Stimulated activated CD4-positive, alpha-beta T cell treated with anti-CD3 and anti-CD28 coated beads, Interleukin-1b, Interleukin-23, amount 100 ng/mL, for 1 hour (primary cell): ENCODE measurements around the gene FASTKD3.

ENCODE experiments used
- DNase-seq, 2 donors: peaks; one replicate each; pipeline ENCODE4 v3.0.0-alpha.2; 2020; ENCODE audit warnings: low read depth in 2 of 2

FASTKD3 gene

DNA sequence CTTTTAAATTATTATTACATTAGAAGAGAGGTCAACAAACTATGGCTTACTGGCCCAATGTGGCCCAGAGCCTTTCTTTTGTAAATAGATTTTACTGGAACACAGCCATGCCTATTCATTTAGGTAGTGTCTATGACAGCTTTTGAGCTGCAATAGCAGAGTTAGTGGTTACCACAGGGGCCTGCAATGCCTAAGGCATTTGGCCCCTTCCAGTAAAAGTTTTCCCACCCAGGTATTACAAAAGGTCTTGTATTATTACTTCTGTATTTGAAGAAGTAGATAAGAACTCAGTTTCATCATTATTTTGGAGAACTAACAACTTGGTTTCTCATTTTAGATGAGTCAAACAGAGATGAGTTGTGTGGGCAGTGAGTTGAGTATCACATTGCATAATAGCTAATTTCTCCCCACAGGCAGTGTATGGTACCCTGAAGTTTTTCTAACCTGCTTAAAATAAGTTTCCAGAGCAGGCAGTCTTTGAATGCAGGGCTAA, 9.6 kb upstream of the FASTKD3 start:
- no peak for DNase-seq

DNA sequence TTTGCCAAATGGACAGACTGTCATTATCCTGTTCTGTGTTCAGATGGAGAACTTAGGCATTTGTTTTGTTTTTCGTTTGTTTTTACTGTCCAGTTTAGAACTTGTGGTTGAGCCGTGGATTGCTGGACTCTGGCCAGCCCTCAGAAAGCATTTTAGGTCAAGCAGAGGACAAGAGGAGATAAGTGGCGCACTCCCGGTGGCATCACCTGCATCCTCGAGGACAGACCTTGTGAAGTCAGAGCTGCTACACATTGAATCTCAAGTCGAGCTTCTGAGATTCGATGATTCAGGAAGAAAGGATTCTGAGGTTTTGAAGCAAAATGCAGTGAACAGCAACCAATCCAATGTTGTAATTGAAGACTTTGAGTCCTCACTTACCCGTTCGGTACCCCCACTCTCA, 9.0 kb upstream of the FASTKD3 start:
- DNase-seq, result no peak

DNA sequence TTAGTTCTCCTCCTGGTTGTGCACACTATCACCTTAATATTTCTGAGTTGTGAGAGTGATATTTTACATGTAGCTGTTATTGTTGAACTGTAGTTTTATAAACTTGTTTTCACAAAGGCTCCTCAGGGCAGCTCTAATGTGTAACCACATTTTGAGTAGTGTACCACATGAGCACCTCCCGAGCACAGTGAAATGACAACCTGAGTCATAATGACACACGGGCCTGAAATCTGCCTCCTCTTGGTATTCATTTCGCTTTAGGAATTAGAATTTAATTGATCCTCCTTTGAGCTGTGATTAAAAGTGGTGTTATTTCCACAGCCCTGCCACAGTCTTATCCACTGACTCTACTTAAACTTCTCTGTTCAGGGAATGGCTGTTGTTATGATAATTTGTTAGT, 8.0 kb upstream of the FASTKD3 start:
- no peak for DNase-seq

DNA sequence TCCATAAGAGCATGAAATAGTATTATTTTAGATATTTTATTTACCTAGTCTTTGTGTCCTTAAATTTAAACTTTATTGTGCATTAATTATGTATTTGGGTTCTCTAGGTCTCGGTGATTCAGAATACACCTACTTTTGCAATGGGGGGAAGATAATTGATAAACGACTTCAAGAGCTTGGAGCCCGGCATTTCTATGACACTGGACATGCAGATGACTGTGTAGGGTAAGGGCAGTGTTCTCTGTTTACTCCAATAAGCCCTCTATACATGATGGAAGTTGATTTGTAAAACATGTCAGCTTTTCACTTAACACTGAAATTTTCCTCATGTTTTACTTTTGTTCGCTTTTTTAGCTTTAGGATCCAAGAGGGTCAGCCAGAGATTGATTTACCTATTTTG, 6.3 kb upstream of the FASTKD3 start:
- no peak for DNase-seq

DNA sequence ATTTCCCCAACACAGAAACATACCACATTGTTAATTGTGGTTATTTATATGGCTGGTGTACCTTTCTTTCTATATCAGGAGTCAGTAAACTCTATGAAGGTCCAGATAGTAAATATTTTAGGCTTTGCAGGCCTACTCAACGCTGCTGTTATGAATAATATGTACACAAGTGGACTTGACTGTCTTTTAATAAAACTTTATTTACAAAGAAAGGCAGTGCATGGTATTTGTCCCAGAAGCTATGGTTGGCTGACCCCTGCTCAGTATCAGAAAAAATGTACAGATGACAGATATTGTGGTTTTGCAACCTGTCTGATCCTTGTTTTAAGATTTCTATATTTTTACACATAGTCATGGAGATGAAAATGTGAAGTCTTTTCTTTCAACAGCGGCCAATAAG, 5.8 kb upstream of the FASTKD3 start:
- DNase-seq, result no peak

DNA sequence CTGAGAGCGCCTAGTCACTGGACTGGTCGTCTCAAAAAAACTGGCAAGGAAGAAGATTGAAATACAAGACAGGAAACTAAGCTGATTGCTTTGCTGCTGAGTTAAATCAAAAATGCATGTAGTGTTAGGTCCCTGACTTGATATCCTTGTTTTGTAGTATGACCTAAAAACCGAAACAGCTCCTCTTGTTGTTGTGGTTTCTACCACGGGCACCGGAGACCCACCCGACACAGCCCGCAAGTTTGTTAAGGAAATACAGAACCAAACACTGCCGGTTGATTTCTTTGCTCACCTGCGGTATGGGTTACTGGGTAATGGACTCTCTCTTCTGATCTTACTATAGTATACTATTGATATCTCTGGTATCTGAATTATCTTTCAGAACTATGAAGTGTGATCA, 4.4 kb upstream of the FASTKD3 start:
- no peak for DNase-seq

GRCh38 chr5:7872517-7873130, 3.8 kb upstream of the FASTKD3 start:
- DNase-seq, result no peak

- DNase-seq, result no peak
Observed at GRCh38 chr5:7871653-7872052, 2.8 kb upstream of the FASTKD3 start.

DNA sequence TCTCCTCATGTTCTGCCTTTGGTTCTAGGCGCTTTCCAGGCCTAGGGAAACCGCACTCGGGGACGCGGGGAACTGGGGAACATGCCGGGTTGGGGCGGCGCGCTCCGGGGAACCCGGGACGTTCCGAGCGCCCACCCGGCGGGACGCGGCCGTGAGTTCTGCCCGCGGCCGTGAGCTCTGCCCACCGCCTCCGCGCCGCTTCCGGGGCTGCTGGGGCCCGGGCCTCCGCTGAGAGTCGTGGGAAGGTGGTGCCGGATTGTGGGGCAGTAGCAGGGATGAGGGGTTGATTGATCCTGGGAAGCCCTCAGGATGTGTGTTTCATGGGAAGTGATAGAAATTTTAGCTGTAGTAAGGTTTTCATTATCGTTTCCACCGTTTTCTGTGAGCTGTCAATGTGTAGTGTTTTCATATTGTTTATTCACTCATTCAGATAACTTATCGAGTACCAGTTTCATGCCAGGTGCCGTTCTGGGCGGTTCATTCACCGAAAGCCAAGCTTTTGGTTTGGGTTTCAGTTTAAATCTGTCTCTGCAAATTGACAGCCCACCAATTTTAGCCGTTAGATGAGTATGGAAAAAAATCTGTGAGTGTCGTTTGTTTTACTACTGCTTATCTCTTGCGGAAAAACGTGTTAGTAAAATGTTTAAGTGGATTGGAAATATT, 774 bp upstream of the FASTKD3 start:
- no peak for DNase-seq

GRCh38 chr5:7868427-7868772, 431 bp downstream of the FASTKD3 start:
- DNase-seq, result no peak

DNA sequence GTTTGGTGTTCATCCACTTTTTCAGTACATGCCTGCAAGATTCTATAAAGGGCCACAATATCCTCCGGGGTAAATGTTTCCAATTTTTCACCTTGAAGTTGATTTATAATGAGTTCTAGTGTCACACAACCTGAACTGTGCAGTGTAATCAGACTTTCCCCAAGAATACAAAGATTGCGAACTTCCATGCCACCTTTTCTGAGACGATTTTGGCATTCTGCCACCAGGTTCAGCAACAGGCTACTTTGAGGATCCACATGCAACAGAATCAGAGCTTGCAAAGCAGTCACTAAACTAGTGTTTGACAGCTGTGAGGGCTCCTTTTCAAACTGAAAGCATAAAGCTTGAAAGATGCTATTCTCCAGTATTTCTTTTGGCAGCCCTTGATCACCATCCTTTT, 1.6 kb downstream of the FASTKD3 start:
- no peak for DNase-seq

DNA sequence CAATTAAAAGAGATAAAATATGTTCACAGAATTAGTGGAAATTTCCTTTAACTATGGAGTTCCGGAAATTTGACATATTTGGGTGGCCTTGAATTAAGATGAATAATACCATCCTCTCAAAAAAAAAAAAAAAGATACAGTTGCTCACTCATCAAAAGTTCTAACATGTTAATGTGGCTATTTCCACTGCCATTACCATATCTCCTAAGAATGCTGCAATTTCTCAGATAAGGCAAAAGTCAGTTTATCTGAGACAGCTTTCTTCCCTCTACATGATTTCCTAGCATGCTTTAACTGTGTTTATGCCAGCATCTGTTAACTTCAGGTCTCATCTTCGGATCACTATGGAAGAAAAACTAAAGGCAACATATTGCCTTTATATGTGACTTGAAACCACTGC, 2.6 kb downstream of the FASTKD3 start:
- DNase-seq, result no peak

GRCh38 chr5:7857926-7858632, 10.8 kb downstream of the FASTKD3 start:
- no peak for DNase-seq

DNA sequence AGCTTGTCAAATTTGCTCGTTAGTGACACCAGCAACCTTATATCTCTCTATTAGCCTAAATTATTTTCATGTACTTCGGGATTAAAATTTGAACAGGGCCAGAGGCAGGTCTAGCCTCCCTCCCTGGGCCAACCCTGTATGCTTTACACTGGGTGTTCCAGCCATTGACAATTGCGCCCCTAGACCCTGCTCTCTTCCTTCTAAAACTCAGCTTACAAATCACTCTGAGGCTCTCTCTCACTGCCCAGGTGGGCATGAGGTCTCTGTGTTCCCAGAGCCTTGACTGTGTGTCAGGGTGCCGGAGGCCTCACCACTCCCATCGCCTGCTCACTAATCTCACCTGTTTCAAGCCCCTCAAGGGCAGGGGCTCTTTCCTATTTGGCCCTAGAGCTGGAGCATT, 11.5 kb downstream of the FASTKD3 start:
- DNase-seq, result no peak

- no peak for DNase-seq
Observed at GRCh38 chr5:7856855-7857254, 12.0 kb downstream of the FASTKD3 start.

DNA sequence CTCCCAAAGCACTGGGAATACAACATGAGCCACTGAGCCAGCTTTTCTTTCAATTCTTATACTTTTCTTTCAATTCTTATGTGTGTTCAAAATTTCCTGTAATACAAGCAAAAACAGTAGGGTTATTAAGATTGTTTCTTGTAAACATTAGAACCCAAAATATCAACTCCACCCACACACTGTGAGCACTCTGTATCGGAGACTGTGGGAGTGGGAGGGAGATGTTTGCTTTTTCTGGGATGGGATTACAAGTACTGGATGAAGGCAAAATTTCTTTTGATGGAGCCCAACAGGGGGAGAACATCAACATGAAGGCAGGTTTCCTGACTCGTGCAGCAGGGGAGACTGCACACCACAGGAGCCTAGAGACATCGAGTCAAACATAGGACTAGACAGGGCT, 13.2 kb downstream of the FASTKD3 start:
- no peak for DNase-seq

DNA sequence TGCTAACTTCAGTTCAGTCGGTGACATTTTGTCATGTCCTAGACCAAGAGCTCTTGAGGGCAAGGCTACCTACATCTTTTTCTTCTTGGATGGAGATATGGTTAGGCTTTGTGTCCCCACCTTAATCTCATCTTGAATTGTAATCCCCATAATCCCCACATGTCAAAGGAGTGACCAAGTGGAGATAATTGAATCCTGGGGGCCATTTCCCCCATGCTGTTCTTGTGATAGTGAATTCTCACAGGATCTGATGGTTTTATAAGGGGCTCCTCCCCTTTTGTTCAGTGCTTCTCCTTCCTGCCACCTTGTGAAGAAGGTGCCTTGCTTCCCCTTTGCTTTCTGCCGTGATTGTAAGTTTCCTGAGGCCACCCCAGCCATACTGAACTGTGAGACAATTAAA, 15.8 kb downstream of the FASTKD3 start:
- DNase-seq, result no peak

DNA sequence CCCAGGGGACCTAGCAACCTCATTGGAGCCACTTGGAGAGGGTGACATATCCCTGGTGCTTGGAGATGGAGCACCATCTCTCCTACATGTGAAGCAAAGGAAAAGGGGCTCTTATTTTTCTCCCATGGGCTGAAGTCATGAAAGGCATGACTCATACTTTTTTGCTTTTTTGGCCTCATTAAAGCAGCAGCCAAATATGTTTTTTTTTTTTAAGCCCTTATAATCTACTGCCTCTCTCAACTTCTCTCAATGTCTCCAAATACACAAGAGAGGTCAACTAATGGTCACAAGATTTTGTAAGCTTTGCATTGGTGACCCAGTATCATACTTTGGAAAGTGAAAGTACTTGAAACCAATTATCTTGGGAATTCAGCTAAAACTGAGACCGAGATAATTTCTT, 16.3 kb downstream of the FASTKD3 start:
- DNase-seq, result no peak

- no peak for DNase-seq
Observed at GRCh38 chr5:7851617-7852289, 17.1 kb downstream of the FASTKD3 start.

GRCh38 chr5:7851240-7851592, 17.6 kb downstream of the FASTKD3 start:
- DNase-seq, result no peak

DNA sequence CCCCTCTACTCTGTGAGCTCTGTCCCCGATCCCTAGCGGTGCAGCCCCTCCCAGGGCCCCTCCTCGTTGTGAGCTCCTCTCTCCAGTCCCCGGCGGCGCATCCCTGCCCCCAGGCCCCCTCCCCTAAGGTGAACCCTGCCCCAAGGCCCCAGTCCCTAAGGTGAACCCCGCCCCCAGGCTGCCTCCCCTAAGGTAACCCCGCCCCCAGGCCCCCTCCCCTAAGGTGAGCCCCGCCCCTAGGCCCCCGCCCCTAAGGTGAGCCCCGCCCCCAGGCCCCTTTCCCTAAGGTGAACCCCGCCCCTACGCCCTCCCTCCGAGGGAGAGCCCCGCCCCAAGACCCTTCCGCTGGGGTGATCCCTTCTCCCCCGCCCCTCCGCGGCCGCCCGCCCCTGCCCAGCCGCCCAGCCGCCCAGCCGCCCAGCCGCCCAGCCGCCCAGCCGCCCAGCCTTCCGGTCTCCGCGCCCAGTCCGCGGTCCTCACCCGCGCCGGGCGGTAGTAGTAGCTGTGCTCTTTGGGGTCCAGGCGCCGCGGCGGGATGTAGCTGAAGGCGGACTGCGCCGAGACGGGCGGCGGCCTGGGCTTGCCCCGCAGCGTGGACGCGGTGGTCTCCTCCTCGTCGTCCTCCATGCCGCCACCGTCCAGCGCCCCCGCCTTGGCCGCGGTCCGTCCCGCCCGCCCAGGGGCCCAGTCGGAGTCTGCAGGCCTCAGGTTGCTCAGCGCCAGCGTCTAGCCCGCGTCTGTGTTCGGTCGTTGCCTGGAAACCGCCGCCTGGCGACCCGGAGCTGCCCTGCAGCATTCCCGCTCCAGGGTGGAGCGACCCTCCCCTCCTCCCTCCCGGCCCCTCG, 18.2 kb downstream of the FASTKD3 start, which contains the start of gene CFAP90:
CFAP90 (minus strand) TSS at position 739 of the 845 bp plus-strand sequence; CDS start at position 627, 112 bp downstream.
- DNase-seq, result no peak
